Karpas-422 (cell line): Measurements from ENCODE around the gene EFR3B. TPM values are rescaled to one million over a fixed set of nuclear protein-coding genes. Genes with fewer than 3 reads are reported as not detected.

Experiments
- DNase-seq: peaks from one replicate; pipeline ENCODE4 v3.0.0-alpha.2; 2015
- H2AFZ ChIP-seq: fragments of 200-600 bp; sonication (generic); 2 replicates; pipeline ENCODE4 v1.6.1; 2014; ENCODE audit warnings: antibody characterized with exemption, low read length, mixed read lengths
- H3K27ac ChIP-seq: fragments of 200-600 bp; sonication (generic); 2 replicates; pipeline ENCODE4 v1.5.1; 2014; ENCODE audit warnings: mild to moderate bottlenecking, low read length, moderate library complexity
- H3K27me3 ChIP-seq: fragments of 200-600 bp; sonication (generic); 2 replicates; pipeline ENCODE4 v1.6.1; 2014; ENCODE audit warnings: low read length, mixed read lengths
- H3K36me3 ChIP-seq: fragments of 200-600 bp; sonication (generic); 2 replicates; pipeline ENCODE4 v1.6.1; 2014; ENCODE audit warnings: low read length, mixed read lengths; ENCODE audit not compliant: insufficient read depth
- H3K4me1 ChIP-seq: fragments of 200-600 bp; sonication (generic); 2 replicates; pipeline ENCODE4 v1.6.1; 2014; ENCODE audit warnings: mild to moderate bottlenecking, low read length, mixed read lengths
- H3K4me2 ChIP-seq: fragments of 200-600 bp; sonication (generic); 2 replicates; pipeline ENCODE4 v1.6.1; 2014; ENCODE audit warnings: low read length, low read depth, mild to moderate bottlenecking; ENCODE audit not compliant: poor library complexity, severe bottlenecking
- H3K4me3 ChIP-seq: fragments of 200-600 bp; sonication (generic); 2 replicates; pipeline ENCODE4 v1.5.1; 2014; ENCODE audit warnings: mild to moderate bottlenecking, antibody characterized with exemption, low read length, mixed read lengths
- H3K79me2 ChIP-seq: fragments of 200-600 bp; sonication (generic); 2 replicates; pipeline ENCODE4 v1.6.1; 2014; ENCODE audit warnings: mild to moderate bottlenecking, low read length, mixed read lengths
- H3K9ac ChIP-seq: fragments of 200-600 bp; sonication (generic); 2 replicates; pipeline ENCODE4 v1.6.0; 2014; ENCODE audit warnings: low read length
- H3K9me2 ChIP-seq: fragments of 200-600 bp; sonication (generic), shearing (Covaris generic); replicated peaks from 2 replicates; pipeline ENCODE4 v1.6.0; 2014; ENCODE audit warnings: mild to moderate bottlenecking, low read length, moderate library complexity; ENCODE audit not compliant: insufficient read depth
- H3K9me3 ChIP-seq: fragments of 300-700, 200-600 bp; sonication (generic); 2 replicates; pipeline ENCODE4 v1.6.1; 2014; ENCODE audit warnings: low read length, mixed read lengths
- H4K20me1 ChIP-seq: fragments of 200-600 bp; sonication (generic); 2 replicates; pipeline ENCODE4 v1.6.1; 2014; ENCODE audit warnings: mild to moderate bottlenecking, antibody characterized with exemption, low read length, low read depth; ENCODE audit not compliant: insufficient read depth
- total RNA-seq: library from RNA; depleted of rRNA; stranded (reverse); fragments of >200 nt; shearing (Covaris generic); gene quantifications from 2 replicates; pipeline ENCODE4 v1.2.3, GENCODE V29; 2014; ENCODE audit warnings: low replicate concordance

EFR3B gene
- total RNA-seq, 1 experiment from 2014 or later, result 0.22 TPM

DNA sequence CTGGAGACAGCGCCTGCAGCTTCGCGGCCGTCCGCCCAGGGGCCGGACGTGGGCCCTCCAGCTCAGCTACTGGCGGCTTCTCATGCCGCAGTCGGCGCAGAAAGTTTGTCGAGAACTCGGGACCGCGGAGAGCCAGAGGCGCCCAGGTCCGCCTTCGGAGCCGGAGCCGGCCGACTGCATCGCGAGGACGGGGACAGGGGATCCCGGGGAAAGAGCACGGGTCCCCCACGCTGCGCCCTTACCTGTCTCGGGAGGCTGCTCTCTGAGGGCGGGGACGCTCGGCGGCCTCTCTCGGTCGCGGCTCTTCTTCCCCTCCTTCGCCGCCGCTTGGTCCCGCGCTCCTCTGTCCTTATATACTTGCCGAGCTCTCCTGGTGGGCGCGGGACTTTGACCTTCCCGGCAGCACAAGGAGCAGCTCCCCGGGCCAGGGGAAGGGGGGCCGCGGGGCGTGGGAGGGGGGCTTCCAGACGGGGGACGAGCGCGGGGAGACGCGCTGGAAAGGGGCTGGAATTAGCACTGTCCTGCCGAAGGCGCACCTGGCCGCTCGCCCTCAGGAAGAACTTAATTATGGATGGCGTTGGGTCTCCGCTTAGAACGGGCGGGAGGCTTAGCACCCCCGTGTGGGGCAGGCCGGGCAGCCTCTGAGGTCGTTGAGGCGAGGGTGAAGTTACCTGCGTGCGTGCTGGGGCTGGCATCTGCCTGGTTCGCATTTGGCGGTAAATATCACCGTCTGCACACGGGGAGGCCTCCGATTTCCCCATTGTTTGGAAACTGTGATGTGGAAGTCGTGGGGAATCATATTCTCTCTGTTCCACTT, 126.6 kb downstream of the EFR3B start, which contains the start of gene POMC:
TSS of gene POMC (minus strand) at position 325 of the 817 bp plus-strand sequence. CDS start 3,808 bp downstream, outside the sequence.
- no peaks in the 10 kb centered on the region for H3K27me3 ChIP-seq
- H3K9ac ChIP-seq, result no peak within 1 kb of the TSS
- no peak for DNase-seq
- no peak within 1 kb of the TSS for H3K27ac ChIP-seq
- no peaks in the 10 kb centered on the region for H3K36me3 ChIP-seq
- H3K4me2 ChIP-seq, result no peak within 1 kb of the TSS
- H3K4me1 ChIP-seq, result peaks cover 12% of the 10 kb centered on the region
- H3K4me3 ChIP-seq, result no peak within 1 kb of the TSS
- no peaks in the 10 kb centered on the region for H3K9me2 ChIP-seq
- H3K79me2 ChIP-seq, result no peaks in the 10 kb centered on the region
- no peaks in the 10 kb centered on the region for H3K9me3 ChIP-seq
- H2AFZ ChIP-seq, result no peak within 1 kb of the TSS
- H4K20me1 ChIP-seq, result no peaks in the 10 kb centered on the region

GRCh38 chr2:25169073-25169470, 127.2 kb downstream of the EFR3B start:
- no peak for DNase-seq
- no peak overlapping the region for H3K4me3 ChIP-seq
- no peaks in the 10 kb centered on the region for H3K27me3 ChIP-seq
- no peak overlapping the region for H2AFZ ChIP-seq
- no peak overlapping the region for H3K9ac ChIP-seq
- no peak overlapping the region for H3K4me2 ChIP-seq
- no peak overlapping the region for H3K27ac ChIP-seq
- H4K20me1 ChIP-seq, result no peaks in the 10 kb centered on the region
- no peaks in the 10 kb centered on the region for H3K9me3 ChIP-seq
- H3K36me3 ChIP-seq, result no peaks in the 10 kb centered on the region
- no peaks in the 10 kb centered on the region for H3K79me2 ChIP-seq
- peaks cover 12% of the 10 kb centered on the region for H3K4me1 ChIP-seq
- H3K9me2 ChIP-seq, result no peaks in the 10 kb centered on the region

DNA sequence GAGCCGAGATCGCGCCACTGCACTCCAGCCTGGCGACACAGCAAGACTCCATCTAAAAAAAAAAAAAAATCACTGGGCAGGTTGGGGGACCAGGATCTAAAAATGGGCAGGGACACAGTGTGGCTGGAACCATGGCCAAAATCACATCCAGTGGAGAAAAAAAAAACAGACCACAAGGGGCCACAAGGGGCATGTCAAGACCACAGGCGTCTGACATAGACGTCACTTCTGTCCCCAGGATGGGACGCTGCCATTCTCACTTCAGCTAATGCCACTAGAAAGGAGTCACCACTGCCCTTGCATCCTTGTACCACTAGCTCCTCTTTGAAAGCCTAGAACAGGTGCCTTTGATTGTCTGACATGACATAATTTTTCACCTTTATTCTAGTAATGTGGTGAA, 129.0 kb downstream of the EFR3B start:
- Histone ChIP-seq H4K20me1 (no peaks in the 10 kb centered on the region), H3K4me1 (peaks cover 4% of the 10 kb centered on the region), H3K4me2 (no peak overlapping the region), H3K9me2 (no peaks in the 10 kb centered on the region), H3K27ac (no peak overlapping the region), H2AFZ (no peak overlapping the region), H3K9ac (no peak overlapping the region), H3K79me2 (no peaks in the 10 kb centered on the region), H3K9me3 (no peaks in the 10 kb centered on the region), H3K27me3 (no peaks in the 10 kb centered on the region), H3K4me3 (no peak overlapping the region), H3K36me3 (no peaks in the 10 kb centered on the region)
- DNase-seq, result no peak

GRCh38 chr2:25173719-25174118, 131.8 kb downstream of the EFR3B start:
- H3K36me3 ChIP-seq, result no peaks in the 10 kb centered on the region
- H3K4me2 ChIP-seq, result no peak overlapping the region
- H3K27ac ChIP-seq, result no peak overlapping the region
- no peaks in the 10 kb centered on the region for H3K4me1 ChIP-seq
- H3K27me3 ChIP-seq, result no peaks in the 10 kb centered on the region
- H3K9me2 ChIP-seq, result no peaks in the 10 kb centered on the region
- no peaks in the 10 kb centered on the region for H4K20me1 ChIP-seq
- H3K9me3 ChIP-seq, result no peaks in the 10 kb centered on the region
- no peak overlapping the region for H3K4me3 ChIP-seq
- no peak overlapping the region for H3K9ac ChIP-seq
- H2AFZ ChIP-seq, result no peak overlapping the region
- no peaks in the 10 kb centered on the region for H3K79me2 ChIP-seq
- DNase-seq, result no peak

- Histone ChIP-seq H3K27me3 (no peaks in the 10 kb centered on the region), H2AFZ (no peak overlapping the region), H3K79me2 (no peaks in the 10 kb centered on the region), H3K9ac (no peak overlapping the region), H3K27ac (no peak overlapping the region), H3K4me2 (no peak overlapping the region), H3K36me3 (no peaks in the 10 kb centered on the region), H3K4me3 (no peak overlapping the region), H3K9me2 (no peaks in the 10 kb centered on the region), H3K4me1 (no peaks in the 10 kb centered on the region), H4K20me1 (no peaks in the 10 kb centered on the region), H3K9me3 (no peaks in the 10 kb centered on the region)
- DNase-seq, result no peak
These were observed 132.5 kb downstream of the EFR3B start for GRCh38 chr2:25174192-25174861.

GRCh38 chr2:25176138-25176537, 134.3 kb downstream of the EFR3B start:
- H3K9ac ChIP-seq, result no peak overlapping the region
- H3K27ac ChIP-seq, result no peak overlapping the region
- no peak for DNase-seq
- no peaks in the 10 kb centered on the region for H3K79me2 ChIP-seq
- H3K9me3 ChIP-seq, result no peaks in the 10 kb centered on the region
- no peaks in the 10 kb centered on the region for H3K36me3 ChIP-seq
- H3K4me1 ChIP-seq, result no peaks in the 10 kb centered on the region
- no peak overlapping the region for H3K4me3 ChIP-seq
- H3K27me3 ChIP-seq, result no peaks in the 10 kb centered on the region
- H3K9me2 ChIP-seq, result no peaks in the 10 kb centered on the region
- H3K4me2 ChIP-seq, result no peak overlapping the region
- H2AFZ ChIP-seq, result no peak overlapping the region
- no peaks in the 10 kb centered on the region for H4K20me1 ChIP-seq

GRCh38 chr2:25176541-25177181, 134.8 kb downstream of the EFR3B start:
- H3K79me2 ChIP-seq, result no peaks in the 10 kb centered on the region
- H3K27me3 ChIP-seq, result no peaks in the 10 kb centered on the region
- DNase-seq, result no peak
- no peak overlapping the region for H3K4me3 ChIP-seq
- H3K36me3 ChIP-seq, result no peaks in the 10 kb centered on the region
- H3K4me2 ChIP-seq, result no peak overlapping the region
- no peaks in the 10 kb centered on the region for H3K4me1 ChIP-seq
- H2AFZ ChIP-seq, result no peak overlapping the region
- no peaks in the 10 kb centered on the region for H3K9me3 ChIP-seq
- H3K27ac ChIP-seq, result no peak overlapping the region
- H3K9me2 ChIP-seq, result no peaks in the 10 kb centered on the region
- H3K9ac ChIP-seq, result no peak overlapping the region
- H4K20me1 ChIP-seq, result no peaks in the 10 kb centered on the region

DNA sequence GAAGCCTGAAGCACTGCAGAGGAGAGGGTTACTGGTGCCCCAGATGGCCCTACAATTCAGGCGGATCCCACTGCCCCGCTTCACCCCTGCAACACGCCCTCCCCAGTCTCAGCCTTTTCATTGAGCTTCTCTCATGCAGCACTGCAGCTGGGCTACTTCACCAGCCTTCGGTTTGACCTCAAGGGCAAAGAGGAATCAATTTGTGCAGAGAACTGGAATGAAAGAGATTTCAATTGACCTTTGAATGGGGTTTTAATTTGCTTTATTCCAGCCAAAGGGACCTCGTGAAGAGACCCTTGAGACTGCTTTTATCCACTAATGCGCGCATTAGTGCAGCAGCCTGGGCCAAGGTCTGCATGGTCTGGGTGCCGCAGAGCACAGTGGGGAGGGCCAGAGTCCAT, 135.3 kb downstream of the EFR3B start:
- no peaks in the 10 kb centered on the region for H3K79me2 ChIP-seq
- no peaks in the 10 kb centered on the region for H3K9me3 ChIP-seq
- H3K27me3 ChIP-seq, result no peaks in the 10 kb centered on the region
- H3K9ac ChIP-seq, result no peak overlapping the region
- no peak for DNase-seq
- H3K36me3 ChIP-seq, result no peaks in the 10 kb centered on the region
- no peak overlapping the region for H3K27ac ChIP-seq
- H3K4me1 ChIP-seq, result no peaks in the 10 kb centered on the region
- H3K9me2 ChIP-seq, result no peaks in the 10 kb centered on the region
- H3K4me2 ChIP-seq, result no peak overlapping the region
- no peaks in the 10 kb centered on the region for H4K20me1 ChIP-seq
- H3K4me3 ChIP-seq, result no peak overlapping the region
- H2AFZ ChIP-seq, result no peak overlapping the region
